Umbilical cord (tissue), 2 donors: ENCODE results near the gene GFAP. TPM values are rescaled to one million over a fixed set of nuclear protein-coding genes. Genes with fewer than 3 reads are reported as not detected.
"Not testable (repeated sequence)": the region's sequence is repeated elsewhere in the genome, so short reads cannot be mapped to it uniquely, and the experiment has no call there.

ENCODE experiments used
- DNase-seq: peaks from one replicate; pipeline ENCODE4 v3.0.0-alpha.2; 2015; ENCODE audit warnings: low spot score
- total RNA-seq: library from RNA; depleted of rRNA; stranded (reverse); fragments of >200 nt; gene quantifications from one replicate; pipeline ENCODE4 v1.2.3, GENCODE V29; 2014; ENCODE audit warnings: low replicate concordance; ENCODE audit not compliant: insufficient read depth

The GFAP gene
- 6.7 TPM for total RNA-seq

DNA sequence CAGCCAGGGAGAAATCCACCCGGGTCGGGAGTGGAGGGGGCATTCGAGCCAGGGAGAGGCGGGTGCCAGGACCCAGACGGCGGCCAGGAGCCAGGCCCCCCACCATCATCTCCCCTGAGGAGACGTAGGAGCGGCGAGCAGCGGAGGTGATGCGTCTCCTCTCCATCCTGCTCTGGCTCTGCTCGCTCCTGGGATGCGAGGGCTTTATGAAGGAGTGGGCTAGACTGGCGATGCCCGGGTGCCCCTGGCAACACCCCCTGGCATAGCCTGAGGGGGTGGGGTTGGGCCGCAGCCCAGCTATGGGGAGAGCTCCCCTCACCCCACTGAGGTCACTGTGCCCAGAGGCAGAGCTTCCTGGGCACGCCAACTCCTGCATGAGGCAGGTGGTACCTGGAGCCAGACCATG lies at the start of gene GFAP:
TSS of gene GFAP (minus strand) at position 180 of the 406 bp plus-strand sequence. CDS start at position 166, 14 bp downstream.
- DNase-seq, result no peak

GRCh38 chr17:44961921-44962350 lies 46.6 kb upstream of the GFAP start:
- no peak for DNase-seq

GRCh38 chr17:44960691-44961090 lies 45.4 kb upstream of the GFAP start:
- DNase-seq, result no peak

DNA sequence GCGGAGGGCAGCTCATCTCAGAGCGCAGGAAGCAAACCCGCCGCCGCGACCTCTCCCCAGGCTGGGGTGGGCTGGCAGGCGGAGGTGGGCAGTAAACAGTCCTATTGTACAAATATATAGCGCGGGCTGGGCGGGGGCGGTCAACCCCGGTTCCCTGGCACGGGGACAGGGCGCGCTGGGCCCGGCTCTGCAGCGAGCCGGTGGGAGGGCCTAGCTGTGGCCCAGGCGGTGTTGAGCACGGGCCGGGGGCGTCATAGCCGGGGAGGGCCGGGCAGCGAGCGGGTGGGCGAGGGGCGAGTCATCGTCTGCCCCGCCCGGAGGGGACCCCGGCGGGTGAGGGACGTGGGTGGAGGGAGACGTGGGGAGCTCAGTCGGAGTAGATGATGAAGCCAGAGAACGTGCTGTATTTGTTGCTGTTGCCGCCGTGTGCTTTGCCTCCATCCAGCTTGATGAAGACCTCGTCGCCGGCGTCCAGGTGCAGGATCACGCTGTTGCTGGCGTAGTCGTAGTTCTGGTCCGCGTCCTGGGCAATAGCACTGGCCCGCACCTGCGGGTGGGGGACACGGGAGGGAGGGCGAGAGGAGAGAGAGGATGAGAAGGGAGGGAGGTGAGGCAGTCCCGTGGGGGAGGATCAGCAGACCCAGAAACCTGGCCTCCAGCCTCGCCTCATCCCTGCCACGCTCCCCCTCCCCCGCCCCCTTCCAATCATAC lies 44.7 kb upstream of the GFAP start:
- no peak for DNase-seq

DNA sequence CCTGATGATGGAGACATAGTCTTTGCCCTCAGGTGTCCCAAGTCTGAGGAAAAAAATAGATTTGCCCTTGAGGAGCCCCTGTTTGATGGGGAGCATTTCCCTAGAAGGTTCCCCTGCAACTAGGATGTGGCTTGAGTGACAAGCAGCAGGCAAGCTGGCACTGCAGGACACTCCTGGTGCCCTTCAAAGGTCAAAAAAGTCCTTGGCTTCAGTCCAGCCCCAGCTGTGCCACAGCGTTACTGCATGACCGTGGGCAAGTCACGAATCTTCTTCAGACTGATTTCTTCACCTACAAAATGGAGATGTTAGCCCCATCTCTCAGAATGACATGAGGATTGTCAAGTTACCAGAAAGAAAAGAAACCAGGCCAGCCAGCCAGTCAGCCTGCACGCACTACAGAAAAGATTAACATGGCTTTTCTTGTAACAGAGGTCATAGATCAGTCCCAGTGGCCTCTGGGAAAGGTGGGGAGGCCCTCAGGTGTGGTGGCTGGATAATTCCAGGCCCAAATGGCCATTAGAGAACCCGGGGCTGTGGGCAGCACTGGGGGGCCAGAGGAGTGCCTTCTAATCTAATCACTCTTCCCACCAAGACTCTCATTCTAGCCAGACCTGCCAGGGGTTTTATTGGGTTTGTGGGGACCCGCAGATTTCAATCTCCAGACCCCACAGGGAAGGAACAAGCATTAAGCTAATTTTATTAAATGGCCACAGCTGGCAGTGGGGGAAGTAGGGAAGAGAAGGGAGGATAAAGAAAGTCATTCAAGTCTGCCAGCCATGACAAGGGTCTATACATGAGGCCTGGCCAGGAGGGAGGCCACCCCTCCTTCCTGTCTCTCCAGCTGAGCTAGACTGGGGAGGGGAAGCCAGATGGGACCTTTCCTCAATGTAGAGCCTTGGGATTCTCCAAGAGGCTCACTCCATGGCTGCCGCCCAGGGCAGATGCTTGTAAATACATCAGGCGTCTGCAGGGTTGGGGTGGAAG lies 42.0 kb upstream of the GFAP start:
- no peak for DNase-seq

GRCh38 chr17:44955674-44956425 lies 40.5 kb upstream of the GFAP start:
- no peak for DNase-seq

DNA sequence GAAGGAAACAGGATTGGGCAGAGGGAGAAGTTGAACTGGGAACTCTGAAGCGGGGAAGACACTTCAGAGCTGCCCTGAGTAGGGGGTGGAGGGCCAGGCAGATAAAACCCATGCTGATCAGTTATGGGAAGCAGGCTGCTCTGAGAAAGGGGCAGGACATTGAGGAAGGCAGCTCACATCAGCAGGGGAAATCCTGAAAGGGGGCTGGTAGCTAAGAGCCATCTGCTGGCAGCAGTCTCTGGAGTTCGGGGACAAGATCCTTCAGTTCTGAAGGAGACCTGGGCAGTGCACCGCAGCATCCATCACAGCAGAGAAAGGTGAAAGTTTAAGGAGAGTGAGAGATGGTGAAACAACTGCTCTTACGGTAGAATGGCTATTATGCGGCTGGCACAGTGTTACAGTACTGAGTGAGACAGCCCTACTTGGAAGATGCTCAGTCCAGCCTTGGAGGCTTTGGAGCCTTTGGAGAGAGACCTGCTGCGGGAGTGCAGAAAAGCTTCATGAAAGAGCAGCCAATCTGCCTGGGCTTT lies 37.7 kb upstream of the GFAP start:
- no peak for DNase-seq

GRCh38 chr17:44948315-44948795 lies 33.1 kb upstream of the GFAP start:
- DNase-seq, result no peak

GRCh38 chr17:44947461-44948314 lies 32.4 kb upstream of the GFAP start, which contains the start of gene KIF18B:
KIF18B (minus strand) TSS chr17:44947773; CDS start chr17:44936344, 11,429 bp downstream.
- peak; percentile 96 for DNase-seq

DNA sequence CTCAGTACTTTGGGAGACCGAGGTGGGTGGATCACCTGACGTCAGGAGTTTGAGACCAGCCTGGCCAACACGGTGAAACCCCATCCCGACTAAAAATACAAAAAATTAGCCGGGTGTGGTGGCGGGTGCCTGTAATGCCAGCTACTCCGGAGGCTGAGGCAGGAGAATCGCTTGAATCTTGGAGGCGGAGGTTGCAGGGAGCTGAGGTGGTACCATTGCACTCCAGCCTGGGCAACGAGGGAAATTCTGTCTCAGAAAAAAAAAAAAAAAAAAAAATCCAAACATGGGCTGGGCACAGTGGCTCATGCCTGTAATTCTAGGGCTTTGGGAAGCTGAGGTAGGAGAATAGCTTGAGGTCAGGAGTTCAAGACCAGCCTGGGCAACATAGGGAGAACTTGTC lies 30.4 kb upstream of the GFAP start:
- not testable (repeated sequence) for DNase-seq

- no peak for DNase-seq
Measured at GRCh38 chr17:44942456-44942855, 27.2 kb upstream of the GFAP start.

DNA sequence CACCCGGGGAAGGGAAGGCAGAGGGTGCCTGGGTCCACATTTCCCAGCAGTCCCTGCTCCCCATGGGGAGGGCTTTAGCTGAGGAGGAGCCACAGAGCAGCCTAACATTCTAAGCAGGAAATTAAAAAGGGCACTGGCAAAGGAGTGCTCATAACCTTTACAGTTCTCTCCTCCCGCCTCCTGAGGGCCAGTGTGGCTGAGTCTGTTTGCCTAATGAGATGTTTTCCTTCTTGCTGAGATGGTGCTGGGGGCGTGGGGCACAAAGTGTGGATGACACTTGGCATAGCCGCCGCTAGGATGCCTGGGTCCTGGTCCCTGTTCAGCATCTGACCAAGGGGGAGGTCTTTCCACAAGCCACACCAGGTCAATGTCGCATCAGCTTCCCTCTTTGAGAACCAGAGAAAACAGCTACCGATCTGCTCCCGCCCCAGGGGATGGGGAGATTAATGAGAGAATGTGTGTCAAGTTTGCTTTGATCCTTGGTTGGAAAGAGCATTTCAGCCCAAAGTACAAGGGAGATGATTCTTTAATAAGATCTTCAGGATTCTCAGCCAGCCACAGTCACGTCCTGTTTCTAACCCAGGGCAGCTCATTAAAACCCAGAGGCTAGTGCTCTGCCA lies 26.5 kb upstream of the GFAP start:
- DNase-seq, result no peak

- DNase-seq, result no peak
Measured at GRCh38 chr17:44940768-44941167, 25.5 kb upstream of the GFAP start.

DNA sequence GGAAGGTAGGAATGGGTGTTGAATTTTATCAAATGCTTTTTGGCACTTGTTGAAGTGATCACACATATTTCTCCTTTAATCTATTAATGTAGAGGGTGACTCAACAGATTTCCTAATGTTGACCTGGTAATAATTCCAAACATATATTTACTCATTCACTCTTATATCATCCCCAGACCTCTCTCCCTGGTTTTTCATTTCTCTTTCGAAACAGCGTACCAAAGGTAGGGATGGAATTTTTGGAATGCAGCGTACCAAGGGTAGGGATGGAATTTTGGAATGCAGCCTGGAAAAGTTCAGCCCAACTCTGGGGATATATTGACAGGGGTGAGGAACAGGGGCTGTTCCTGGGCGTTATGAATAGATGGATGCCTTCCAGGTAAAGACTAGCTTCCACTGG lies 25.0 kb upstream of the GFAP start:
- no peak for DNase-seq

GRCh38 chr17:44935116-44935515 lies 19.8 kb upstream of the GFAP start:
- no peak for DNase-seq

DNA sequence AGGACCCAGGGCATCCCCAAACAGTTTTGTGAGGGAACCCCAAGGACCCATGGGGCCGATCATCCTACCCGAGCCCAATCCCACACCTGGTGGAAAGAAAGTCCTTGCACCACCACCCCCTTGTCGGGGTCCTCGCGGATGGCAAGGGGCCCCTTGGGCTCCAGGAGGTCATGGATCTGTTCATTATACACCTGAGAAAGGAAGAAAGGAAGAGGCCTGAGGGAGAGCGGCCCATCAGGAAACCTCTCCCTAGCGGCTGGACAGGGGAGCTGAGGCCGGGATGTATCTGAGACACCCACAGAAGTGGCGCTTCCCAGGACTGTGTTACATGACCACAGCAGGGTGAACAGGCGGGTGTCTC lies 19.4 kb upstream of the GFAP start:
- DNase-seq, result no peak

- no peak for DNase-seq
Measured at GRCh38 chr17:44933824-44934744, 18.8 kb upstream of the GFAP start.

DNA sequence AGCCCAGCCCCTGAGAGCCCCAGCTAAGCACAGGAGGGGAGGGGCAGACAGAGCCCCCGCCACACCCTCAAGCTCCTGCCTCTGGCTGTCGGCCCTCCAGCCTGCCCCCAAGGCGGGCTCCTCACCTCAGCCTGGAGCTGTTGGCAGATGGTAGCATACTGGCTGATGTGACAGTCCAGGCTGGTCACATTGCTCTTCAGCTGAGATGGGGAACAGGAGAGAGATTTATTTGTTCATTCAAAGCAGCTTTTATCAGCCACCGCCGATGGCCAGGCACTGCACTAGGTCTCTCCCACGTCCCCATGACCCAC lies 17.4 kb upstream of the GFAP start:
- DNase-seq, result no peak
